K562 (cell line): Measurements from ENCODE around the gene C7. TPM values are rescaled to one million over a fixed set of nuclear protein-coding genes. Genes with fewer than 3 reads are reported as not detected.

Experiments used
- ATAC-seq: fragments of 200-7000 bp; cut with Tn5 transposase; 3 replicates; pipeline ENCODE4 v1.9.1; 2020; ENCODE audit warnings: moderate library complexity
- BruUV-seq: library from RNA; stranded (reverse); fragments of 400-500 nt; replicated peaks from 2 replicates; lab custom pipeline; 2021; lab: Mats Ljungman, UMichigan
- CTCF ChIA-PET: fragments of 300-600 bp; formaldehyde crosslinking; extraction: SDS; loops from one replicate; lab custom pipeline; 2021; ENCODE audit warnings: low intra/inter-chr PET ratio; lab: Yijun Ruan, JAX
- POLR2A ChIA-PET: fragments of 300-600, 350-650 bp; sonication (Branson Sonifier 250); formaldehyde crosslinking; extraction: SDS; loops from one replicate; lab custom pipeline; 2021; ENCODE audit warnings: antibody characterized with exemption, inconsistent platforms; lab: Yijun Ruan, JAX
- DNase-seq, 4 experiments: peaks; one replicate each; pipeline versions ENCODE4 v3.0.0 to v3.0.0-alpha.2; 2011 to 2018; ENCODE audit warnings: low spot score in 3 of 4, mixed read lengths in 3 of 4; ENCODE audit errors: extremely low read depth in 1 of 4
- FAIRE-seq: peaks from 2 replicates; lab custom pipeline; 2011; peaks lifted over from hg19 to GRCh38; lab: Jason Lieb, UNC
- H2AFZ ChIP-seq: 2 replicates; pipeline ENCODE4 v1.6.0; 2011; ENCODE audit warnings: low read depth, low read length, control low read depth, inconsistent platforms
- H3K27ac ChIP-seq: fragments of 200-600 bp; 3 replicates; pipeline ENCODE4 v1.8.0; 2011; ENCODE audit warnings: low read depth, mild to moderate bottlenecking, control low read depth, inconsistent platforms, low read length, moderate library complexity, mixed read lengths; ENCODE audit errors: extremely low read depth
- H3K27me3 ChIP-seq, 2 experiments: fragments of 300-600 bp in 1 of 2; 2 replicates in 1 of 2; 3 replicates in 1 of 2; pipeline versions ENCODE4 v1.6.0 to v1.8.0; 2011; ENCODE audit warnings: inconsistent platforms in 2 of 2, low read length in 2 of 2, mild to moderate bottlenecking in 1 of 2, mixed read lengths in 1 of 2, moderate library complexity in 1 of 2; ENCODE audit not compliant: control insufficient read depth in 2 of 2, insufficient read depth in 2 of 2
- H3K36me3 ChIP-seq: fragments of 300-600 bp; 3 replicates; pipeline ENCODE4 v1.8.0; 2011; ENCODE audit warnings: mild to moderate bottlenecking, low read length, inconsistent platforms; ENCODE audit not compliant: control insufficient read depth, insufficient read depth
- H3K4me1 ChIP-seq, 2 experiments: fragments of 200-600 bp in 1 of 2; replicated peaks in 1 of 2; 2 replicates in 1 of 2; 3 replicates in 1 of 2; pipeline versions ENCODE4 v1.5.1 to v1.8.0; 2011; ENCODE audit warnings: inconsistent platforms in 2 of 2, low read length in 2 of 2, mild to moderate bottlenecking in 1 of 2, mixed read lengths in 1 of 2, moderate library complexity in 1 of 2; ENCODE audit not compliant: control insufficient read depth in 2 of 2, insufficient read depth in 2 of 2
- H3K4me2 ChIP-seq: 2 replicates; pipeline ENCODE4 v1.6.1; 2011; ENCODE audit warnings: low read length, control low read depth, inconsistent platforms, mixed read lengths; ENCODE audit not compliant: insufficient read depth
- H3K4me3 ChIP-seq: fragments of 200-600 bp; sonication (generic), shearing (Covaris generic); 2 replicates; pipeline ENCODE4 v1.5.1; 2016; ENCODE audit warnings: control low read depth, inconsistent platforms
- H3K79me2 ChIP-seq: fragments of 200-600 bp; 3 replicates; pipeline ENCODE4 v1.8.0; 2011; ENCODE audit warnings: low read length, inconsistent platforms; ENCODE audit not compliant: control insufficient read depth, insufficient read depth
- H3K9ac ChIP-seq, 2 experiments: 2 replicates each; pipeline versions ENCODE4 v1.6.0 to v1.6.1; 2011; ENCODE audit warnings: low read depth in 2 of 2, low read length in 2 of 2, control low read depth in 1 of 2, inconsistent platforms in 1 of 2, mild to moderate bottlenecking in 1 of 2, mixed read lengths in 1 of 2; ENCODE audit not compliant: insufficient read depth in 1 of 2
- H3K9me1 ChIP-seq: one replicate; pipeline ENCODE4 v1.6.0; 2011; ENCODE audit warnings: inconsistent platforms, mild to moderate bottlenecking, low read length, moderate library complexity; ENCODE audit not compliant: control insufficient read depth, insufficient read depth
- H3K9me3 ChIP-seq: replicated peaks from 2 replicates; pipeline ENCODE4 v1.5.1; 2011; ENCODE audit warnings: low read depth, low read length, inconsistent platforms; ENCODE audit not compliant: control insufficient read depth, insufficient read depth
- H4K20me1 ChIP-seq: replicated peaks from 2 replicates; pipeline ENCODE4 v1.6.1; 2011; ENCODE audit warnings: low read length, inconsistent platforms, mixed read lengths; ENCODE audit not compliant: control insufficient read depth, insufficient read depth
- HIVEP1 ChIP-seq: fragments of 250-450 bp; sonication (Bioruptor Pico); IDR thresholded peaks from 2 replicates; pipeline ENCODE4 v1.4.0; 2020; ENCODE audit warnings: mild to moderate bottlenecking
- MEF2A ChIP-seq: IDR thresholded peaks from 2 replicates; pipeline ENCODE4 v1.6.1; 2011; ENCODE audit warnings: low read depth, mild to moderate bottlenecking, low read length, moderate library complexity; ENCODE audit not compliant: control insufficient read depth
- MYNN ChIP-seq, 2 experiments: sonication (generic); formaldehyde crosslinking in 1 of 2; IDR thresholded peaks; 2 replicates each; pipeline versions ENCODE4 v1.5.0 to v1.6.1; 2016 to 2020; ENCODE audit warnings: antibody characterized with exemption in 1 of 2, missing genetic modification reagents in 1 of 2
- NFRKB ChIP-seq: fragments of 450-650 bp; IDR thresholded peaks from 2 replicates; pipeline ENCODE4 v1.6.1; 2016; ENCODE audit warnings: low read depth
- SREBF2 ChIP-seq: sonication (generic); formaldehyde crosslinking; IDR thresholded peaks from 2 replicates; pipeline ENCODE4 v1.4.0; 2020; ENCODE audit warnings: mild to moderate bottlenecking, missing genetic modification reagents
- ZFP36 ChIP-seq: fragments of 150-350 bp; IDR thresholded peaks from 2 replicates; pipeline ENCODE4 v1.6.1; 2018; ENCODE audit warnings: low read length, low read depth; ENCODE audit not compliant: partially characterized antibody
- ZNF197 ChIP-seq: fragments of 200-800 bp; sonication (Bioruptor generic); IDR thresholded peaks from 2 replicates; pipeline ENCODE4 v1.6.1; 2016; ENCODE audit warnings: low read depth, missing genetic modification characterization, missing compliant biosample characterization
- WGBS: fragments of 100-300 bp; shearing (Covaris generic); methylation state at CpG from one replicate; pipeline ENCODE4 v1.1.6; 2016; ENCODE audit warnings: low coverage, mixed read lengths; ENCODE audit not compliant: insufficient coverage; ENCODE audit errors: missing lambda C conversion rate; 5-methylcytosine and 5-hydroxymethylcytosine counted together
- in situ Hi-C: fragments of 300-500 bp; cut with MboI; formaldehyde crosslinking; loops from 4 replicates; pipeline ENCODE4 v1.15.0; 2018; ENCODE audit warnings: inconsistent platforms, mixed read lengths
- intact Hi-C: fragments of 100-400 bp; cut with micrococcal nuclease; formaldehyde crosslinking; loops from 2 replicates; pipeline ENCODE4 v1.14.2; 2022
- polyA plus RNA-seq, 8 experiments: library from polyadenylated mRNA; depleted of rRNA in 4 of 8; stranded (reverse) in 5 of 8; unstranded in 3 of 8; fragments of >200 nt; fragmentation: Nextera tagmentation in 2 of 8; fragmentation: Illumina TruSeq in 1 of 8; extraction: Ambion mirVana in 2 of 8; extraction: Trizol in 1 of 8; gene quantifications; 2 replicates each; pipeline versions ENCODE4 v1.2.1 to v1.2.3, GENCODE V29; 2011 to 2014; ENCODE audit warnings: inconsistent platforms in 1 of 8, missing spikeins in 1 of 8
- total RNA-seq, 7 experiments: library from RNA; depleted of rRNA in 6 of 7; stranded (reverse); fragments of >200 nt in 6 of 7; fragmentation: Illumina TruSeq in 2 of 7; extraction: Trizol in 2 of 7; gene quantifications; 2 replicates each; pipeline versions ENCODE4 v1.2.1 to v1.2.3, GENCODE V29; 2011 to 2021; ENCODE audit warnings: low replicate concordance in 1 of 7

C7 gene
- total and polyA plus RNA-seq, 9 of the 15 experiments (the other 6 are each of a cell fraction or from before 2014, with no cell fraction given): 0.82 TPM; not detected in 8

- H4K20me1 ChIP-seq: no peaks in the 10 kb centered on the region
- intact Hi-C loops (no loop called here), in situ Hi-C loops (no loop called here)
- DNase-seq (no peak), FAIRE-seq (no peak)
- CTCF ChIA-PET: no interaction called here
- H2AFZ ChIP-seq: no peak overlapping the region
- H3K36me3 ChIP-seq: no peaks in the 10 kb centered on the region
- no peaks in the 10 kb centered on the region for H3K9me1 ChIP-seq
- H3K9me3 ChIP-seq: no peaks in the 10 kb centered on the region
- BruUV-seq: no TSS peak
- H3K4me2 ChIP-seq: no peak overlapping the region
- no peaks in the 10 kb centered on the region for H3K4me1 ChIP-seq
- no peak overlapping the region for H3K4me3 ChIP-seq
- POLR2A ChIA-PET: no interaction called here
- H3K79me2 ChIP-seq: no peaks in the 10 kb centered on the region
- TF ChIP-seq ZNF197 (CRISPR knock-in tag) (no peak), SREBF2 (CRISPR knock-in tag) (no peak), MYNN (IDR thresholded peaks at IDR 0.05) (no peak), MYNN (CRISPR knock-in tag; IDR thresholded peaks at IDR 0.05) (no peak), HIVEP1 (CRISPR knock-in tag) (no peak), NFRKB (no peak), ZFP36 (no peak), MEF2A (no peak)
- TF ChIP-seq, all 486 proteins: peak for 0
- 1% methylated on average over 3 of the region's 3 CpGs for WGBS
- no peak overlapping the region for H3K27ac ChIP-seq
- no peak for ATAC-seq
- peaks cover 0 to under 1% of the 10 kb centered on the region in 2 experiments; a peak in 1 of 5 replicates for H3K27me3 ChIP-seq
- no peak overlapping the region for H3K9ac ChIP-seq
Observed at GRCh38 chr5:40976041-40976440, 66.7 kb downstream of the C7 start.
